ENCODE results near the gene ACTN1.

- TF ChIP-seq CTCF (IDR thresholded peaks at IDR 0.05) (no peak), POLR2A (IDR thresholded peaks at IDR 0.05) (no peak)
These were observed 36.0 kb downstream of the ACTN1 start for GRCh38 chr14:68943107-68943506.
